Panc1 (cell line): ENCODE measurements around the gene GPR137. TPM values are rescaled to one million over a fixed set of nuclear protein-coding genes. Genes with fewer than 3 reads are reported as not detected.

Experiments used
- ATAC-seq: fragments of 200-7000 bp; cut with Tn5 transposase; 2 replicates; pipeline ENCODE4 v1.9.1; 2020; ENCODE audit warnings: mild to moderate bottlenecking, moderate library complexity
- BruUV-seq: library from RNA; stranded (reverse); fragments of 400-500 nt; replicated peaks from 2 replicates; lab custom pipeline; 2021; lab: Mats Ljungman, UMichigan
- CTCF ChIA-PET: fragments of 300-600 bp; sonication (Branson Sonifier 250); formaldehyde crosslinking; loops from one replicate; lab custom pipeline; 2022; ENCODE audit warnings: antibody characterized with exemption; lab: Charles Lee
- POLR2A ChIA-PET: fragments of 300-600 bp; sonication (Branson Sonifier 250); formaldehyde crosslinking; loops from one replicate; lab custom pipeline; 2022; ENCODE audit warnings: antibody characterized with exemption; lab: Charles Lee
- DNase-seq: peaks from one replicate; pipeline ENCODE4 v3.0.0-alpha.2; 2010; ENCODE audit warnings: low read depth, low spot score
- H3K27ac ChIP-seq: 2 replicates; pipeline ENCODE4 v1.5.1; 2011; ENCODE audit warnings: mild to moderate bottlenecking, low read length, inconsistent platforms
- H3K27me3 ChIP-seq: fragments of 200-500 bp; sonication (Bioruptor generic); 2 replicates; pipeline ENCODE4 v1.6.0; 2014; ENCODE audit warnings: low read length, inconsistent platforms; ENCODE audit not compliant: control insufficient read depth, insufficient read depth
- H3K36me3 ChIP-seq: fragments of 200-500 bp; sonication (Bioruptor generic); 2 replicates; pipeline ENCODE4 v1.5.1; 2014; ENCODE audit warnings: inconsistent platforms, mild to moderate bottlenecking, low read length, moderate library complexity; ENCODE audit not compliant: control insufficient read depth, insufficient read depth
- H3K4me1 ChIP-seq: 2 replicates; pipeline ENCODE4 v1.5.1; 2011; ENCODE audit warnings: inconsistent platforms, mild to moderate bottlenecking, low read length, moderate library complexity; ENCODE audit not compliant: control insufficient read depth, insufficient read depth
- H3K4me3 ChIP-seq, 2 experiments: 2 replicates each; pipeline ENCODE4 v1.5.1; 2011 to 2012; ENCODE audit warnings: low read depth in 2 of 2, low read length in 2 of 2, mild to moderate bottlenecking in 2 of 2, inconsistent platforms in 1 of 2, moderate library complexity in 1 of 2
- H3K9me3 ChIP-seq: fragments of 200-500 bp; sonication (Bioruptor generic); 2 replicates; pipeline ENCODE4 v1.5.1; 2014; ENCODE audit warnings: low read depth, mild to moderate bottlenecking, inconsistent platforms, low read length, moderate library complexity; ENCODE audit not compliant: control insufficient read depth, insufficient read depth
- CTCF ChIP-seq: fragments of 450-650 bp; IDR thresholded peaks from 2 replicates; pipeline ENCODE4 v1.5.1; 2017; ENCODE audit warnings: mild to moderate bottlenecking
- POLR2AphosphoS5 ChIP-seq: IDR thresholded peaks from 2 replicates; pipeline ENCODE4 v1.6.1; 2012; ENCODE audit warnings: mild to moderate bottlenecking, low read depth, low read length, moderate library complexity
- REST ChIP-seq, 2 experiments: IDR thresholded peaks; 2 replicates each; pipeline ENCODE4 v1.6.1; 2011 to 2012; ENCODE audit warnings: low read depth in 2 of 2, control low read depth in 1 of 2, low read length in 1 of 2, mild to moderate bottlenecking in 1 of 2, moderate library complexity in 1 of 2; ENCODE audit not compliant: insufficient read depth in 1 of 2
- SIN3A ChIP-seq: IDR thresholded peaks from 2 replicates; pipeline ENCODE4 v1.6.1; 2012; ENCODE audit warnings: low read depth, mild to moderate bottlenecking, low read length, moderate library complexity, borderline replicate concordance; ENCODE audit not compliant: insufficient read depth
- TCF7L2 ChIP-seq: IDR thresholded peaks from 2 replicates; pipeline ENCODE4 v1.6.1; 2011; ENCODE audit warnings: mild to moderate bottlenecking, low read depth, low read length, inconsistent platforms
- in situ Hi-C: cut with HindIII; loops from 2 replicates; pipeline ENCODE4 v1.10.0; 2016; ENCODE audit warnings: low sequenced_read_pairs, low pct_unique_long_range_greater_than_20kb
- intact Hi-C: fragments of 100-400 bp; cut with micrococcal nuclease; formaldehyde crosslinking; loops from one replicate; pipeline ENCODE4 v1.10.0; 2022; ENCODE audit not compliant: unreplicated experiment
- total RNA-seq: library from RNA; stranded (reverse); gene quantifications from one replicate; pipeline ENCODE4 v1.2.1, GENCODE V29; 2021; ENCODE audit not compliant: unreplicated experiment

Gene GPR137
- total RNA-seq, 1 experiment from 2014 or later: 183 TPM

DNA sequence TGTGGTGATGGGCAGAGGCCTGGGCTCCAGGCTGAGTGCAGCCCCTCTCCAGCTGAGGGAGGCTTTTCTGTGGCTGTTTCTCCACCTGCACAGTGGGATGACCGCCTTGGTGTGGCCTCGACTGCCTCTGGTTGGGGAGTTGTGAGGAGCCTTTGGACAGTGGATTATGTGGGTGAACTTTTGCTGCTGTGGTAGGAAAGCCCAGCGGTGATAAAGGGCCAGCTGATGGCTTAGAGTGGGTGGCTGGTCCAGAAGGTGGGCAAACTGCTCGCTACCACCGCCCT lies 18.3 kb downstream of the GPR137 start:
- Histone ChIP-seq H3K4me1 (peaks cover 15% of the 10 kb centered on the region), H3K36me3 (no peaks in the 10 kb centered on the region), H3K9me3 (no peaks in the 10 kb centered on the region), H3K4me3 (peak overlapping the region; percentile 72 to 96), H3K27me3 (no peaks in the 10 kb centered on the region), H3K27ac (peak overlapping the region; percentile 95)
- ATAC-seq (no peak), DNase-seq (no peak)
- intact Hi-C loops (loop anchor here (10.0 kb wide), 1 partner anchor 59 kb away; the partner anchor contains the start of genes FKBP2 and PPP1R14B), in situ Hi-C loops (no loop called here)
- ChIA-PET POLR2A (interaction anchor here (0.6 to 1.5 kb wide), 2 partner anchors 19 to 98 kb away, joined by 9 to 10 read pairs; partner anchors contain the start of gene GPR137), CTCF (interaction anchor here (0.5 to 2.3 kb wide), 7 partner anchors 14 to 53 kb away, joined by 3 to 25 read pairs (median 4); partner anchors contain the start of genes BAD, GPR137, PRDX5 and TRMT112)
- BruUV-seq: no TSS peak
- TF ChIP-seq TCF7L2: no peak
- no peak for TF ChIP-seq POLR2AphosphoS5
- TF ChIP-seq SIN3A: no peak
- TF ChIP-seq CTCF: no peak
- no peak for TF ChIP-seq REST (IDR thresholded peaks at IDR 0.05; ENCODE audit: insufficient read depth in 1 of 2, low read depth in 2 of 2, low read length in 1 of 2)

DNA sequence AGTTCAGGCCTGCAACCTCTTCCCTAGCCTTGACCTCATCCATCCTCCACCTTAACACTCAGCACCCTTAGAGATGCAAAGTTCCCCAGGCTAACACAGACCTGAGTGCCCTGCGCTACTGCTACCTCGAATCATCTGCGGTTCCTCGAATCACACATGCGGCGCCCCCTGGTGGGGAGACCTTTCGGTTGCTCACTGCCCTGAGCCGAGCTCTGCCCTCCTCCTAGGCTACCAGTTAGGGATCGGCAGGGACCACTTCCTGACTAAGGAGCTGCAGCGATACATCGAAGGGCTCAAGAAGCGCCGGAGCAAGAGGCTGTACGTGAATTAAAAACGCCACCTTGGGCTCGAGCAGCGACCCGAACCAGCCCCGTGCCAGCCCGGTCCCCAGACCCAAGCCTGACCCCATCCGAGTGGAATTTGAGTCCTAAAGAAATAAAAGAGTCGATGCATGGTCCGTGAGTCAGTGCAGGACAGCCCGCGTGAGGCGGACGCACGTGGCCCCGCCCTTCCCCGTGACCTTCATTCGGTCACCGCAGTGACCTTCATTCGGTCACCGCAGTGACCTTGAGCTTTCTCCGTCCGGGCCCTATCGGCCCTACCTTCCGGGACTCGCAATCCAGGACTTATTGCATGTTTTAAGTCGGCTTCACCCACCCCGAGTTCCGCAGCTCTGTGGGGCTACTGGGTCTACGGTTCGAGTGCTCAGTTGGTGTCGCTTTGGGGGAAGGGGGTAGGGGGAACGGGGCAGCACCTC lies 18.8 kb downstream of the GPR137 start:
- H3K27me3 ChIP-seq: no peaks in the 10 kb centered on the region
- POLR2A ChIA-PET: interaction anchor here (0.6 to 1.5 kb wide), 5 partner anchors 13 to 315 kb away, joined by 4 to 10 read pairs (median 7); partner anchors contain the start of genes GPR137 and PRDX5
- no peaks in the 10 kb centered on the region for H3K36me3 ChIP-seq
- peak; percentile 60 for ATAC-seq
- CTCF ChIA-PET: interaction anchor here (0.5 to 2.3 kb wide), 8 partner anchors 13 to 1414 kb away, joined by 3 to 25 read pairs (median 4); partner anchors contain the start of genes GPR137, PLCB3, PRDX5 and TRMT112
- peak overlapping the region; percentile 72 to 96 for H3K4me3 ChIP-seq
- peak; percentile 99 for TF ChIP-seq CTCF
- TF ChIP-seq SIN3A: no peak
- TF ChIP-seq POLR2AphosphoS5: peak; percentile 67
- TSS peak; percentile 99 for BruUV-seq
- in situ Hi-C loops (no loop called here), intact Hi-C loops (loop anchor here (10.0 kb wide), 1 partner anchor 60 kb away; the partner anchor contains the start of genes FKBP2 and PPP1R14B)
- peaks cover 15% of the 10 kb centered on the region for H3K4me1 ChIP-seq
- no peaks in the 10 kb centered on the region for H3K9me3 ChIP-seq
- H3K27ac ChIP-seq: peak overlapping the region; percentile 95
- peak; percentile 85 for DNase-seq
